ENCODE data around the gene COL9A2.

The COL9A2 gene

DNA sequence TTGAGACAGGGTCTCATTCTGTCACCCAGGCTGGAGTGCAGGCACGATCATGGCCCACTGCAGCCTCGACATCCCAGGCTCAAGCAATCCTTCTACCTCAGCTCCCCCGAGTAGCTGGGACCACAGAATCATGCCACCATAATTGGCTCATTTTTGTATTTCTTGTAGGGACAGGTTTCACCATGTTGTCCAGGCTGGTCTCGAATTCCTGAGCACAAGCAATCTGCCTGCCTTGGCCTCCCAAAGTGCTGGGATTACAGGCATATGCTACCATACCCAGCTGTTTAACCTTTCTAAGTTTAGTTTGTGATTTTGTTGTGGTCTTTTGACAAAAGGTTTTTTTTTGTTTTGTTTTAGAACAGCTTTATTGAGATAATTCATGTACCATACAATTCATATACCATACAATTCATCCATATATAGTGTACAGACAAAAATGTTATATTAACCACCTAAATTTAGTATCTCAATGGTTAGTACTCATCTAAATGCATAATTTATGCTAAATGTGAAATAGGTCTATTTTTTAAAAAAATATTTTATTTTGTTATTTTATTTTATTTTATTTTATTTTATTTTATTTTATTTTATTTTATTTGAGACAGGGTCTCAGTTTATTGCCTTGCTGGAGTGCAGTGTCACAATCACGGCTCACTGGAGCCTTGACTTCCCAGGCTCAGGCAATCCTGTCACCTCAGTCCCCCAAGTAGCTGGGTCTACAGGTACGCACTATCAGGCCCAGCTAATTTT is 50.1 kb downstream of the COL9A2 start:
- H4K20me1 ChIP-seq, result peaks cover 3 to 63% (median 16%) of the 10 kb centered on the region in 11 experiments; a peak in 17 of 22 replicates
- peaks cover 0 to 25% (median 2%) of the 10 kb centered on the region in 10 experiments; a peak in 4 of 20 replicates for H3K4me1 ChIP-seq
- TF ChIP-seq Cebpa-rat (IDR thresholded peaks at IDR 0.05), result no peak
- H3K36me3 ChIP-seq, result peaks cover 94 to 100% (median 98%) of the 10 kb centered on the region in 11 experiments
- no peaks in the 10 kb centered on the region for H3K27me3 ChIP-seq
- no peak overlapping the region for H3K4me2 ChIP-seq
- no peak overlapping the region for H3K27ac ChIP-seq
- no peak overlapping the region for H3K4me3 ChIP-seq
- no peaks in the 10 kb centered on the region for H3K9me3 ChIP-seq (replicated peaks in 1 of 11)
- H3K9ac ChIP-seq, result no peak overlapping the region

GRCh38 chr1:40265919-40266318 is 51.2 kb downstream of the COL9A2 start:
- H3K9ac ChIP-seq, result no peak overlapping the region
- no peaks in the 10 kb centered on the region for H3K9me3 ChIP-seq (replicated peaks in 1 of 11)
- H3K27me3 ChIP-seq, result no peaks in the 10 kb centered on the region
- no peak overlapping the region for H3K4me2 ChIP-seq
- H3K27ac ChIP-seq, result no peak overlapping the region
- H3K4me1 ChIP-seq, result peaks cover 0 to 25% (median 2%) of the 10 kb centered on the region in 10 experiments; a peak in 5 of 20 replicates
- peaks cover 3 to 71% (median 16%) of the 10 kb centered on the region in 11 experiments; a peak in 17 of 22 replicates for H4K20me1 ChIP-seq
- H3K4me3 ChIP-seq, result no peak overlapping the region
- no peak for TF ChIP-seq Cebpa-rat (IDR thresholded peaks at IDR 0.05)
- peaks cover 94 to 100% (median 98%) of the 10 kb centered on the region in 11 experiments for H3K36me3 ChIP-seq

GRCh38 chr1:40265298-40265697 is 51.8 kb downstream of the COL9A2 start:
- Histone ChIP-seq H4K20me1 (peaks cover 3 to 67% (median 16%) of the 10 kb centered on the region in 11 experiments; a peak in 17 of 22 replicates), H3K4me3 (no peak overlapping the region), H3K4me2 (no peak overlapping the region), H3K27me3 (no peaks in the 10 kb centered on the region), H3K27ac (no peak overlapping the region), H3K9me3 (replicated peaks in 1 of 11) (no peaks in the 10 kb centered on the region), H3K36me3 (peaks cover 94 to 100% (median 98%) of the 10 kb centered on the region in 11 experiments), H3K9ac (no peak overlapping the region), H3K4me1 (peaks cover 0 to 26% (median 2%) of the 10 kb centered on the region in 10 experiments; a peak in 10 of 20 replicates)
- no peak for TF ChIP-seq Cebpa-rat (IDR thresholded peaks at IDR 0.05)

GRCh38 chr1:40264354-40264781 is 52.7 kb downstream of the COL9A2 start:
- H3K4me1 ChIP-seq, result peaks cover 3 to 26% (median 9%) of the 10 kb centered on the region in 10 experiments
- H3K9me3 ChIP-seq (replicated peaks in 1 of 11), result no peaks in the 10 kb centered on the region
- H3K4me3 ChIP-seq, result no peak overlapping the region
- H3K36me3 ChIP-seq, result peaks cover 89 to 100% (median 98%) of the 10 kb centered on the region in 11 experiments
- no peak overlapping the region for H3K4me2 ChIP-seq
- H4K20me1 ChIP-seq, result peaks cover 3 to 75% (median 16%) of the 10 kb centered on the region in 11 experiments; a peak in 17 of 22 replicates
- H3K27me3 ChIP-seq, result no peaks in the 10 kb centered on the region
- TF ChIP-seq Cebpa-rat (IDR thresholded peaks at IDR 0.05), result no peak
- no peak overlapping the region for H3K27ac ChIP-seq
- no peak overlapping the region for H3K9ac ChIP-seq

GRCh38 chr1:40258445-40258769 is 58.7 kb downstream of the COL9A2 start:
- peak overlapping the region; percentile 82 to 100 (median 96) for H3K4me3 ChIP-seq
- TF ChIP-seq Cebpa-rat (IDR thresholded peaks at IDR 0.05), result no peak
- H3K4me1 ChIP-seq, result peaks cover 19 to 45% (median 24%) of the 10 kb centered on the region in 10 experiments
- peaks cover 0 to 33% (median 2%) of the 10 kb centered on the region in 11 experiments; a peak in 5 of 22 replicates for H4K20me1 ChIP-seq
- H3K9me3 ChIP-seq (replicated peaks in 1 of 11), result no peaks in the 10 kb centered on the region
- peaks cover 35 to 42% (median 42%) of the 10 kb centered on the region in 11 experiments for H3K36me3 ChIP-seq
- peak overlapping the region; percentile 76 to 93 (median 86) for H3K4me2 ChIP-seq
- H3K27me3 ChIP-seq, result no peaks in the 10 kb centered on the region
- H3K9ac ChIP-seq, result peak overlapping the region; percentile 92 to 99 (median 97)
- peak overlapping the region; percentile 55 to 99 (median 95) for H3K27ac ChIP-seq

DNA sequence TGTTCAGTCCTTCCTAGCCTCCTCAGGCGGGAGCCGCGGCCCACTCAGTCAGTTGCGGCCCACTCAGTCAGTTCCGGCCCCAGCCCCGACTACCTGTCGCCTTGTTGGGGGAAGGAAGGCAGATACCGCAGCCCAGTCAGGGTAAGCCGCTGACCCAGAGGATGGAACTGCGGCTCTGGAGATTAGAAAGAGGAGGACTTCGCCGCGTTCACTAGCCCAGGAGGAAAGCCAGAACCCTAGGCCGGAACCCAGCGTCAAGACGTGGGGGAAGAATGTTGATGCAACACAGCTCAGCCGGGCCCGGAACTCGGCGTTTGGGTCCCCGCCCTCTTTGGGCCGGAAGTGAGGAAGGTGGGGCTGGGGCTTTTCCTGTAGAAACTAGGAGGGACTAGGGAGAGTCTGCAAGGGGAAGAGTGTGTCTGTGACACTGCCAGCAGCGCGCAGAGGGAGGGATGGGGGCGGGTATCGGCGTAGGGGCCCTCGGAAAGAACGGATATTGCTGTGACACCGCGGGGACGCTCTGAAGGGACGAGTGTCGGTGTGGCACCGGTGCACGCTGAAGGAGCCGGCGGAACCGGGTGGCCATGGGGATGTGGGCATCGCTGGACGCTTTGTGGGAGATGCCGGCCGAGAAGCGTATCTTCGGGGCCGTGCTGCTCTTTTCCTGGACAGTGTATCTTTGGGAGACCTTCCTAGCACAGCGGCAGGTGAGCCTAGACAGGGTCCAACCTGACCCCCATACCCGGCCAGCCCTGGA is 59.2 kb downstream of the COL9A2 start, which contains the start of gene ZMPSTE24:
Gene ZMPSTE24, plus strand, starts transcription at position 549 of the 757 bp plus-strand sequence. Its CDS starts 36 bp downstream, at position 585.
- Histone ChIP-seq H3K4me2 (peak within 1 kb of the TSS; percentile 77 to 94 (median 87)), H3K4me3 (peak within 1 kb of the TSS; percentile 82 to 100 (median 96)), H4K20me1 (peaks cover 0 to 27% (median 2%) of the 10 kb centered on the region in 11 experiments; a peak in 5 of 22 replicates), H3K4me1 (peaks cover 19 to 40% (median 24%) of the 10 kb centered on the region in 10 experiments), H3K9me3 (replicated peaks in 1 of 11) (no peaks in the 10 kb centered on the region), H3K36me3 (peaks cover 30 to 37% (median 36%) of the 10 kb centered on the region in 11 experiments), H3K27me3 (no peaks in the 10 kb centered on the region), H3K9ac (peak within 1 kb of the TSS; percentile 92 to 99 (median 97)), H3K27ac (peak within 1 kb of the TSS; percentile 89 to 99 (median 96))
- TF ChIP-seq Cebpa-rat (IDR thresholded peaks at IDR 0.05), result no peak

- peak overlapping the region; percentile 92 to 99 (median 97) for H3K9ac ChIP-seq
- no peaks in the 10 kb centered on the region for H3K27me3 ChIP-seq
- peaks cover 24 to 31% (median 31%) of the 10 kb centered on the region in 11 experiments for H3K36me3 ChIP-seq
- H3K4me2 ChIP-seq, result peak overlapping the region; percentile 67 to 94 (median 82)
- peak overlapping the region; percentile 89 to 99 (median 96) for H3K27ac ChIP-seq
- peak overlapping the region; percentile 82 to 100 (median 96) for H3K4me3 ChIP-seq
- peaks cover 0 to 22% (median 0%) of the 10 kb centered on the region in 11 experiments; a peak in 4 of 22 replicates for H4K20me1 ChIP-seq
- TF ChIP-seq Cebpa-rat (IDR thresholded peaks at IDR 0.05), result no peak
- H3K4me1 ChIP-seq, result peaks cover 19 to 36% (median 24%) of the 10 kb centered on the region in 10 experiments
- H3K9me3 ChIP-seq (replicated peaks in 1 of 11), result no peaks in the 10 kb centered on the region
Observed at GRCh38 chr1:40257313-40257687, 59.8 kb downstream of the COL9A2 start.

DNA sequence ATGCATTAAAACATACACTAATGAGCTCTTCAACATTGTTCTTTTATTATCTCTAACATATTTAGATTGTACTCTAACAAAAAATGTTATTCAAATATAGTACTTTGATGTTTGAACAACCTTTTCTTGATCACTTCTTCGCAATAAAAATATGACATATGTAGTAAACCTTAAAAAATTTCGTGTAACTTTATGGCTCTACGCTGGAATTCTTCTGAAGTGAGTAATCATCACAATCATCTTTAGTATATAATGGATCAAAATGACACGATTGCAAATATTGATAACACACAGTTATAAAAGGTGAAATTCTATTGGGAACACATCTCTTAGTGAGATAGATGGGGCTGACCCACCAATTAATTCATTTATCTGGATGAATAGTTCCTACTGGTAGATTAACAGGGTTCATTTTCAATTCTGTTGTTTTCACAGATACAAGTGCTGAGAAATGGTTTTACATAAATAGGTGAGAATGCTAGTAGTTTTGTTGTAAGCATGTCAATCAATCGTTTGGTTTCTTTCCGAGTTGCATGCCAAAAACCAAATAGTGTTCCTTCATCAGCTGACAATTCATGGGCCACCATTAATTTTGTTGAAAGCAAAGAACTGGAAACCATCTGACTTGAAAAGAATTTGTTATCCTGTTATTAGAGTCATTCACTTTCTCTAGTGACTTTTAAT is 60.5 kb downstream of the COL9A2 start:
- H3K4me1 ChIP-seq, result peaks cover 19 to 36% (median 24%) of the 10 kb centered on the region in 10 experiments
- peak overlapping the region; percentile 67 to 94 (median 82) for H3K4me2 ChIP-seq
- H3K36me3 ChIP-seq, result peaks cover 17 to 24% (median 23%) of the 10 kb centered on the region in 11 experiments
- peak overlapping the region; percentile 82 to 100 (median 96) for H3K4me3 ChIP-seq
- no peaks in the 10 kb centered on the region for H3K9me3 ChIP-seq (replicated peaks in 1 of 11)
- H3K27me3 ChIP-seq, result no peaks in the 10 kb centered on the region
- peaks cover 0 to 18% (median 0%) of the 10 kb centered on the region in 11 experiments; a peak in 3 of 22 replicates for H4K20me1 ChIP-seq
- peak overlapping the region; percentile 89 to 99 (median 96); a peak in 18 of 22 replicates for H3K27ac ChIP-seq
- H3K9ac ChIP-seq, result peak overlapping the region; percentile 92 to 99 (median 97); a peak in 20 of 22 replicates
- no peak for TF ChIP-seq Cebpa-rat (IDR thresholded peaks at IDR 0.05)
